ENCODE results near the gene SMIM24.

- TF ChIP-seq POLR2A (IDR thresholded peaks at IDR 0.05; ENCODE audit: low read length) (no peak), GATA1 (IDR thresholded peaks at IDR 0.05; ENCODE audit: low read depth, low read length) (no peak)
Measured at GRCh38 chr19:3494559-3494958, 14.2 kb upstream of the SMIM24 start.

Measured in erythroblast (primary cell).